ENCODE results near the gene MRPL55.

GRCh38 chr1:228096416-228097332 is 12.4 kb downstream of the MRPL55 start:
- no peak for TF ChIP-seq CTCF (IDR thresholded peaks at IDR 0.05)
- TF ChIP-seq POLR2A (IDR thresholded peaks at IDR 0.05): no peak
- no peak for TF ChIP-seq POLR2AphosphoS5 (IDR thresholded peaks at IDR 0.05)
- TF ChIP-seq EP300 (IDR thresholded peaks at IDR 0.05): no peak

All from suprapubic skin (tissue), 4 donors.